Activated CD4-positive, CD25-positive, alpha-beta regulatory T cell treated with anti-CD3 and anti-CD28 coated beads, Interleukin-2, amount 50 U/mL, for 72 hours (primary cell): ENCODE measurements around the gene MAG.

Experiments used
- DNase-seq: peaks from one replicate; pipeline ENCODE4 v3.0.0; 2021

Gene MAG

GRCh38 chr19:35299523-35300338 lies 7.8 kb downstream of the MAG start:
- DNase-seq = no peak

- no peak for DNase-seq
These were observed 8.3 kb downstream of the MAG start for GRCh38 chr19:35300339-35300649.

GRCh38 chr19:35301961-35302360 lies 10.0 kb downstream of the MAG start:
- no peak for DNase-seq

GRCh38 chr19:35302446-35302845 lies 10.5 kb downstream of the MAG start:
- DNase-seq = no peak

- DNase-seq = no peak
These were observed 11.5 kb downstream of the MAG start for GRCh38 chr19:35303357-35303915.

GRCh38 chr19:35304036-35304435 lies 12.1 kb downstream of the MAG start:
- DNase-seq = no peak

GRCh38 chr19:35305181-35305580 lies 13.2 kb downstream of the MAG start:
- DNase-seq = no peak

- DNase-seq = no peak
These were observed 14.7 kb downstream of the MAG start for GRCh38 chr19:35306473-35307246.

GRCh38 chr19:35307931-35308330 lies 16.0 kb downstream of the MAG start:
- DNase-seq = no peak

GRCh38 chr19:35308910-35309309 lies 16.9 kb downstream of the MAG start:
- no peak for DNase-seq

GRCh38 chr19:35309481-35310279 lies 17.7 kb downstream of the MAG start:
- DNase-seq = no peak

- no peak for DNase-seq
These were observed 18.4 kb downstream of the MAG start for GRCh38 chr19:35310331-35310730.

GRCh38 chr19:35310811-35311465 lies 19.0 kb downstream of the MAG start:
- no peak for DNase-seq

- DNase-seq = no peak
These were observed 20.1 kb downstream of the MAG start for GRCh38 chr19:35311901-35312665.

GRCh38 chr19:35313587-35313986 lies 21.6 kb downstream of the MAG start:
- DNase-seq = no peak

- no peak for DNase-seq
These were observed 22.1 kb downstream of the MAG start for GRCh38 chr19:35314031-35314430.

- no peak for DNase-seq
These were observed 23.0 kb downstream of the MAG start for GRCh38 chr19:35314858-35315470.

- no peak for DNase-seq
These were observed 23.9 kb downstream of the MAG start for GRCh38 chr19:35315883-35316282.

- no peak for DNase-seq
These were observed 24.6 kb downstream of the MAG start for GRCh38 chr19:35316560-35316959.

GRCh38 chr19:35317464-35318043 lies 25.6 kb downstream of the MAG start:
- DNase-seq = no peak
